T-cell (primary cell): ENCODE data around the gene OFD1. TPM values are rescaled to one million over a fixed set of nuclear protein-coding genes. Genes with fewer than 3 reads are reported as not detected.

Source experiments
- ATAC-seq, 4 experiments: fragments of 200-7000 bp in 3 of 4; fragments of 150-1000 bp in 1 of 4; cut with Tn5 transposase; replicated peaks in 1 of 4; 1 replicate in 3 of 4; 2 replicates in 1 of 4; pipeline ENCODE4 v1.10.0; 2021; ENCODE audit warnings: moderate library complexity in 3 of 4, mild to moderate bottlenecking in 2 of 4, moderate number of reproducible peaks in 1 of 4
- CTCF ChIA-PET, 2 donors: fragments of 300-600 bp; sonication (Branson Sonifier 250); formaldehyde crosslinking; loops; one replicate each; lab custom pipeline; 2022; ENCODE audit warnings: antibody characterized with exemption in 2 of 2; lab: Charles Lee
- POLR2A ChIA-PET, 2 donors: fragments of 300-600 bp; sonication (Branson Sonifier 250); formaldehyde crosslinking; loops; one replicate each; lab custom pipeline; 2022; ENCODE audit warnings: antibody characterized with exemption in 2 of 2; lab: Charles Lee
- DNase-seq, 35 experiments: peaks; one replicate each; pipeline versions ENCODE4 v3.0.0 to v3.0.0-alpha.2; 2013 to 2023
- H3K27ac ChIP-seq: one replicate; pipeline ENCODE4 v1.5.1; 2013; ENCODE audit warnings: low read length
- H3K27me3 ChIP-seq, 2 experiments: replicated peaks in 1 of 2; 1 replicate in 1 of 2; 2 replicates in 1 of 2; pipeline versions ENCODE4 v1.6.1 to v1.7.0; 2013; ENCODE audit warnings: low read length in 1 of 2, mixed read lengths in 1 of 2; ENCODE audit not compliant: control insufficient read depth in 2 of 2, insufficient read depth in 2 of 2; ENCODE audit errors: extremely low read depth in 1 of 2
- H3K36me3 ChIP-seq, 2 donors: 1 replicate in 1 of 2; 2 replicates in 1 of 2; pipeline versions ENCODE4 v1.6.1 to v1.7.0; 2013; ENCODE audit warnings: low read length in 1 of 2; ENCODE audit not compliant: control insufficient read depth in 2 of 2, insufficient read depth in 1 of 2; ENCODE audit errors: extremely low read depth in 1 of 2
- H3K4me1 ChIP-seq, 2 experiments: 1 replicate in 1 of 2; 2 replicates in 1 of 2; pipeline versions ENCODE4 v1.6.1 to v1.7.0; 2013; ENCODE audit warnings: low read length in 2 of 2, mixed read lengths in 1 of 2; ENCODE audit not compliant: insufficient read depth in 2 of 2, control insufficient read depth in 1 of 2; ENCODE audit errors: extremely low read depth in 1 of 2
- H3K4me3 ChIP-seq, 2 donors: 1 replicate in 1 of 2; 2 replicates in 1 of 2; pipeline versions ENCODE4 v1.5.1 to v1.7.0; 2013; ENCODE audit warnings: mild to moderate bottlenecking in 2 of 2, low read length in 1 of 2, moderate library complexity in 1 of 2; ENCODE audit not compliant: control insufficient read depth in 1 of 2; ENCODE audit errors: extremely low read depth in 1 of 2
- H3K9me3 ChIP-seq: 2 replicates; pipeline ENCODE4 v1.7.0; 2013
- H3K27ac Mint-ChIP-seq, 2 donors: one replicate each; pipeline ENCODE4 v1.8.0; 2020 to 2021; ENCODE audit warnings: mild to moderate bottlenecking in 2 of 2, mixed read lengths in 2 of 2
- H3K27me3 Mint-ChIP-seq, 2 donors: one replicate each; pipeline ENCODE4 v1.8.0; 2021 to 2022; ENCODE audit warnings: mixed read lengths in 2 of 2
- H3K36me3 Mint-ChIP-seq: one replicate; pipeline ENCODE4 v1.8.0; 2021; ENCODE audit warnings: mixed read lengths
- H3K4me1 Mint-ChIP-seq, 3 donors: one replicate each; pipeline ENCODE4 v1.8.0; 2020 to 2022; ENCODE audit warnings: mixed read lengths in 3 of 3, mild to moderate bottlenecking in 1 of 3
- H3K4me3 Mint-ChIP-seq, 3 donors: one replicate each; pipeline ENCODE4 v1.8.0; 2020 to 2022; ENCODE audit warnings: mild to moderate bottlenecking in 3 of 3, mixed read lengths in 3 of 3, moderate library complexity in 3 of 3
- H3K9me3 Mint-ChIP-seq, 3 donors: one replicate each; pipeline ENCODE4 v1.8.0; 2020 to 2022; ENCODE audit warnings: mixed read lengths in 3 of 3
- WGBS: methylation state at CpG from one replicate; pipeline ENCODE4 v1.1.5; 2013; ENCODE audit warnings: missing lambda C conversion rate; ENCODE audit not compliant: insufficient coverage; 5-methylcytosine and 5-hydroxymethylcytosine counted together
- total RNA-seq, 35 experiments: library from RNA in 6 of 35; stranded (reverse) in 6 of 35; fragments of 120-200 nt in 1 of 35; gene quantifications; one replicate each; pipeline versions ENCODE4 v1.2.1 to v1.2.4 and lab custom pipeline; 2013 to 2026

The OFD1 gene
- total RNA-seq, 5 donors from 2014 or later (not counting 1 experiment from before 2014, with no cell fraction given), result 78.8 to 96.8 (median 89.3) TPM

DNA sequence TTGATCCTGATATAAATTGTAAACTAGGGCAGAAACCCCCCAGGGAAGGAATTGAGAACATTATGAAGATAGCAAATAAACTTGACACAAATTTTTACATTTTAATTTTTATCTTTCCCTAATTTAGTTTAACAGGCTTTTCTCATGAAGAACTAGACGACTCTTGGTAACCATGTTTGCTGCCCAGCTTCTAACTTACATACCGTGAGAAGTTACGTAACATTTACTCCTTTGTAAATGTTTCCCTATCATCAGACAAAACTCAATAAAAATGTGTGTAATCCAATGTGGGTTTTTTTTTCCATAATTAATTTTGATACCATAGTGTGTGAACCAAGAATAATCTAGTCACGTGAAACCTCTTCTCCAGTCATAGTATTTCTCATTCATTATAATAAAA, 34.4 kb downstream of the OFD1 start:
- Histone ChIP-seq H3K4me1 (no peaks in the 10 kb centered on the region), H3K9me3 (no peaks in the 10 kb centered on the region), H3K4me3 (no peak overlapping the region), H3K36me3 (peaks cover 8 to 69% of the 10 kb centered on the region in 2 donors), H3K27ac (no peak overlapping the region), H3K27me3 (no peaks in the 10 kb centered on the region)
- H3K4me3 Mint-ChIP-seq, result no peak overlapping the region
- ATAC-seq (no peak), DNase-seq (no peak)
- H3K27me3 Mint-ChIP-seq, result peaks cover 0 to 7% of the 10 kb centered on the region in 2 donors
- H3K4me1 Mint-ChIP-seq, result peaks cover 3 to 7% (median 7%) of the 10 kb centered on the region in 3 donors
- POLR2A ChIA-PET, result no interaction called here
- no peaks in the 10 kb centered on the region for H3K9me3 Mint-ChIP-seq
- CTCF ChIA-PET, result no interaction called here
- WGBS, result no CpG with 5 or more reads among the region's 4 CpGs
- H3K27ac Mint-ChIP-seq, result no peak overlapping the region
- H3K36me3 Mint-ChIP-seq, result peaks cover 38% of the 10 kb centered on the region

- Mint-ChIP-seq H3K27me3 (peaks cover 0 to 13% of the 10 kb centered on the region in 2 donors), H3K36me3 (peaks cover 48% of the 10 kb centered on the region), H3K4me1 (peaks cover 3 to 7% (median 7%) of the 10 kb centered on the region in 3 donors), H3K9me3 (no peaks in the 10 kb centered on the region), H3K4me3 (no peak overlapping the region), H3K27ac (no peak overlapping the region)
- WGBS, result no CpG with 5 or more reads among the region's 3 CpGs
- no peaks in the 10 kb centered on the region for H3K9me3 ChIP-seq
- H3K27ac ChIP-seq, result no peak overlapping the region
- no peak for DNase-seq
- ChIA-PET CTCF (interaction anchor here in 1 of 2 donors (0.7 kb wide), 1 partner anchor 8 kb away, joined by 3 read pairs; no protein-coding TSS in a partner anchor), POLR2A (interaction anchor here in 1 of 2 donors (0.6 kb wide), 1 partner anchor 13 kb away, joined by 5 read pairs; no protein-coding TSS in a partner anchor)
- H3K36me3 ChIP-seq, result peaks cover 8 to 57% of the 10 kb centered on the region in 2 donors
- no peak overlapping the region for H3K4me3 ChIP-seq
- no peaks in the 10 kb centered on the region for H3K27me3 ChIP-seq
- no peak for ATAC-seq
- H3K4me1 ChIP-seq, result no peaks in the 10 kb centered on the region
Measured at GRCh38 chrX:13770013-13770535, 35.5 kb downstream of the OFD1 start.

GRCh38 chrX:13774696-13775095, 40.1 kb downstream of the OFD1 start:
- DNase-seq (no peak), ATAC-seq (no peak)
- Mint-ChIP-seq H3K4me1 (peaks cover 3 to 5% (median 4%) of the 10 kb centered on the region in 3 donors), H3K9me3 (no peaks in the 10 kb centered on the region), H3K36me3 (peaks cover 30% of the 10 kb centered on the region), H3K27ac (no peak overlapping the region), H3K4me3 (no peak overlapping the region), H3K27me3 (peaks cover 0 to 6% of the 10 kb centered on the region in 2 donors)
- no peaks in the 10 kb centered on the region for H3K4me1 ChIP-seq
- ChIA-PET CTCF (interaction anchor here in 1 of 2 donors (0.6 kb wide), 1 partner anchor 40 kb away, joined by 4 read pairs; the partner anchor contains the start of genes OFD1 and TRAPPC2), POLR2A (no interaction called here)
- no peaks in the 10 kb centered on the region for H3K9me3 ChIP-seq
- no peaks in the 10 kb centered on the region for H3K27me3 ChIP-seq
- no peak overlapping the region for H3K27ac ChIP-seq
- H3K4me3 ChIP-seq, result no peak overlapping the region
- no CpG with 5 or more reads among the region's 2 CpGs for WGBS
- H3K36me3 ChIP-seq, result peaks cover 3 to 25% of the 10 kb centered on the region in 2 donors

DNA sequence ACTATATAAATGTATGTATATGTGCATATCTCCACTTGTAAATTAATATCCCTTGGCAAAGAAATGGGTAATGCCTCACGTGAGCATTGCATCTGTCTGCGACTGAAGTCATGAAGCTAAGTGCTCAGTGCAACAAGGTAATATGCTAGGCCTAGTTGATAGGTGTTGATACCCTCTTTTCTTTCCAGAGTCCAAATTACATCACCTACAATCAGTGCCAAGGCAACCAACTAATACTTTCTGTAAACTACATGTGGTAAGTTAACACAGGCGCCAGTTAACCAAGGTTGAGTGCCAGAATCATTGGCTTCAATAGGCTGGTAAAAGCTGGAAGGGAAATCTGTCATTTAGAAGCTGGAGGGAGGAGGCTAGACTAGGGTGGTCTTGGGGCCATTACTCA, 41.3 kb downstream of the OFD1 start:
- Histone ChIP-seq H3K27ac (no peak overlapping the region), H3K36me3 (peaks cover 0 to 16% of the 10 kb centered on the region in 2 donors), H3K4me3 (no peak overlapping the region), H3K4me1 (no peaks in the 10 kb centered on the region), H3K9me3 (no peaks in the 10 kb centered on the region), H3K27me3 (no peaks in the 10 kb centered on the region)
- ChIA-PET POLR2A (interaction anchor here (0.5 to 0.6 kb wide), 2 partner anchors 841 to 1953 kb away, joined by 3 to 6 read pairs; no protein-coding TSS in a partner anchor), CTCF (no interaction called here)
- Mint-ChIP-seq H3K27ac (no peak overlapping the region), H3K9me3 (no peaks in the 10 kb centered on the region), H3K27me3 (peaks cover 0 to 6% of the 10 kb centered on the region in 2 donors), H3K36me3 (peaks cover 25% of the 10 kb centered on the region), H3K4me3 (no peak overlapping the region), H3K4me1 (no peaks in the 10 kb centered on the region)
- ATAC-seq (no peak), DNase-seq (no peak)
- no CpG with 5 or more reads among the region's 3 CpGs for WGBS

GRCh38 chrX:13776387-13776786, 41.8 kb downstream of the OFD1 start:
- CTCF ChIA-PET, result no interaction called here

DNA sequence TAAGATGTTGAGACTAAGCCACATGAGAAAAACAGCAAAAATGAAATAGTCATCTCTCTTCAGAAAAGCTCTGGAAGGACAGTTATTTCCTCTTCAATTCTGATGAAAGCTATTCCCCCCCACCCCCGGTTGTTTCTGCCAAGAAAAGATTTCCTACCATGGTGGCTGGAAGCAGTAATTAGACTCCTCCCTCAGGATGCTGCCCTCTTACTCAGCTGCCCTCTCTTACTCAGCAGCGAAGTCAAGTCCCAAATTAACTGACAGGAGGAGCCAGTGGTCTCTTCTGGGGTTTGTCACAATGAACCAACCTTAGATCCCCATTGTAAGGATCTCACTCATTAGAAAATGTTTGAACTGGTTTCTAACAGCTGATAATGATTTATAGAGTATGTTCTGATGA, 44.4 kb downstream of the OFD1 start:
- Mint-ChIP-seq H3K4me1 (no peaks in the 10 kb centered on the region), H3K36me3 (peaks cover 14% of the 10 kb centered on the region), H3K4me3 (no peak overlapping the region), H3K9me3 (no peaks in the 10 kb centered on the region), H3K27me3 (peaks cover 0 to 10% of the 10 kb centered on the region in 2 donors), H3K27ac (peak overlapping the region; percentile 39 to 68)
- no peaks in the 10 kb centered on the region for H3K27me3 ChIP-seq
- peaks cover 0 to 6% of the 10 kb centered on the region in 2 donors for H3K36me3 ChIP-seq
- H3K4me1 ChIP-seq, result no peaks in the 10 kb centered on the region
- WGBS, result no CpG with 5 or more reads among the region's 2 CpGs
- ChIA-PET POLR2A (interaction anchor here in 1 of 2 donors (0.7 kb wide), 1 partner anchor 9 kb away, joined by 3 read pairs; no protein-coding TSS in a partner anchor), CTCF (interaction anchor here in 1 of 2 donors (0.6 to 1.4 kb wide), 2 partner anchors 29 to 1690 kb away, joined by 3 to 4 read pairs; no protein-coding TSS in a partner anchor)
- DNase-seq (no peak), ATAC-seq (no peak)
- H3K9me3 ChIP-seq, result no peaks in the 10 kb centered on the region
- no peak overlapping the region for H3K4me3 ChIP-seq
- no peak overlapping the region for H3K27ac ChIP-seq

More at GRCh38 chrX:13776387-13776786, 41.8 kb downstream of the OFD1 start:
- H3K27me3 ChIP-seq, result no peaks in the 10 kb centered on the region
- peaks cover 0 to 15% of the 10 kb centered on the region in 2 donors for H3K36me3 ChIP-seq
- WGBS, result no CpG with 5 or more reads among the region's 4 CpGs
- no peak overlapping the region for H3K4me3 ChIP-seq
- Mint-ChIP-seq H3K9me3 (no peaks in the 10 kb centered on the region), H3K27ac (peak overlapping the region in 1 of 2 donors; percentile 52), H3K27me3 (peaks cover 0 to 6% of the 10 kb centered on the region in 2 donors), H3K36me3 (peaks cover 24% of the 10 kb centered on the region), H3K4me3 (no peak overlapping the region), H3K4me1 (no peaks in the 10 kb centered on the region)
- no peaks in the 10 kb centered on the region for H3K9me3 ChIP-seq
- no peak for DNase-seq
- ATAC-seq, result no peak
- POLR2A ChIA-PET, result interaction anchor here (0.5 to 0.6 kb wide), 2 partner anchors 841 to 1953 kb away, joined by 3 to 6 read pairs; no protein-coding TSS in a partner anchor
- H3K4me1 ChIP-seq, result no peaks in the 10 kb centered on the region
- no peak overlapping the region for H3K27ac ChIP-seq
